ENCODE measurements around the gene FLNB.

The FLNB gene

GRCh38 chr3:58106640-58107039 lies 98.4 kb downstream of the FLNB start:
- no peak for DNase-seq (ENCODE audit: low read depth)

- DNase-seq (ENCODE audit: low read depth): no peak
Measured at GRCh38 chr3:58107597-58107996, 99.4 kb downstream of the FLNB start.

DNA sequence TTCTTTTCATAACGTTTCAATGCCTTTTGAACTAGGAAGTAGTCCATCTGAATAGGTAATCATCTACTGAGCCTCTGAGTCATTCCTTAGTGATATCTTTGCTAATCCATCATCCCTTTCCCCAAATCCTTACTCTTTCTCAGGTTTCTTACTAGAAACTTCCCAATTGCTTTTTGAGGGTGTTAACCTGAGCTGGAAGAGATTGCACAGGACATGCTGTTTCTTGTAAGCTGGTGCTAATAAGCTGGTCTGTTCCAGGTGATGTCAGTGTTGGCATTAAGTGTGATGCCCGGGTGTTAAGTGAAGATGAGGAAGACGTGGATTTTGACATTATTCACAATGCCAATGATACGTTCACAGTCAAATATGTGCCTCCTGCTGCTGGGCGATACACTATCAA lies 101.5 kb downstream of the FLNB start:
- no peak for DNase-seq (ENCODE audit: low read depth)

- no peak for DNase-seq (ENCODE audit: low read depth)
Measured at GRCh38 chr3:58111513-58112184, 103.4 kb downstream of the FLNB start.

- DNase-seq (ENCODE audit: low read depth): no peak
Measured at GRCh38 chr3:58112185-58112535, 103.9 kb downstream of the FLNB start.

- no peak for DNase-seq (ENCODE audit: low read depth)
Measured at GRCh38 chr3:58115175-58115574, 107.0 kb downstream of the FLNB start.

DNA sequence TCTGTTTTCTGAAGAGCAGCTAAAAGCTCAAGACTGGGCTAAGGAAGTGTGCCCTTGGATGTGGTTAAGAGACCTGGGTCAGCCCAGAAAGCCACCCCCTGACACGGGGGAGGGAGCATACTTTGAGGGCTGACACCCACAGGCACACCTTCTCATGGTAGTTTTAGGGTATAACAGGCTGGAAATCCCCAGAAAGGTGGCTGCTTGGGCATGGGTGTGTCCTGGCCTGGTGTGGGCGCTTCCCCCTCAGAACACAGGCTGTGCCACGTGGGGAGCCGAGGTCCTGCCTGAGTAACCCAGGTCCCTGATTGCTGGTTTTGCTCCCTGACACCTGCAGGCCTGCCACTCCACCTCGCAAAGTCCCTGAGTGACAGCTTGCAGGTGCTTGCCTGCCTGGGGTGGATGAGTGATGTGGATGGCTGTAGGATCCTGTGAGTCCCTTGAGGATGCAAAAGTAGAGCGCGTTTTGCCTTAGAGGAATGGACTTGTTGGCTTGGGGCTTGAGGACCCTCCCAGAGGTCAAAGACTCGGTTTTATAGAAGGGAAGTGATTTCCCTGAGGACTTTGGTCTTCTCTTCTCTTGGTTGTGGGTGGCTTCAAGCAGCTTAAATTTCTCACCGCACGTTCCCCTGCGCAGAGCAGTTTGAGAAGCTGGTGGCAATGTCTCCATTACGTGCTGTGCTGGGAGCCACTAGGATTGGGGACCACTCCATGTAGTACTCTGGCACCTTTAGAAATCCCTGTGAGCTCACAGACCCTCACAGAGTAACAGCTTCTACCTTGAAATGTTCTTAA lies 108.1 kb downstream of the FLNB start:
- DNase-seq (ENCODE audit: low read depth): peak; percentile 16

GRCh38 chr3:58116985-58117384 lies 108.8 kb downstream of the FLNB start:
- DNase-seq (ENCODE audit: low read depth): no peak

GRCh38 chr3:58117561-58118181 lies 109.4 kb downstream of the FLNB start:
- no peak for DNase-seq (ENCODE audit: low read depth)

DNA sequence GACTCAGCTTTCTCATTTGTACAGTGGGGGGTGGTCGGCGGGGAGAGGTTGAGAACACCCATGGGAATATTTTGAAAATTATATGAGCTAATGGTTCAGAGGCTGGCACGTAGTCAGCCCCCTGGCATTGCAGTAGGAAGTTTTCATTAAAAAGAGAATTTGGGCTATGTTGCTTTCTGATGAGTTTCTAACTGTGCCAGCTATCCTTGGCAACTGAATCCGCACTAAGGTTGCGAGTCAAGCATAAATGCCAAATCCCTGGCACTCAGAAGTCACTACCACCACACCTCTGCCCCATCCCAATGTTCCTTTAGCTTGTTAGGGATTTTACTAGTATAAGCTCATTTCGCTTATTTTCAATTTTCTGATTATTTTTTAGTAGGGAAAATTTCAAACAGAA lies 111.0 kb downstream of the FLNB start:
- DNase-seq (ENCODE audit: low read depth): no peak

- DNase-seq (ENCODE audit: low read depth): no peak
Measured at GRCh38 chr3:58120075-58120812, 112.0 kb downstream of the FLNB start.

- DNase-seq (ENCODE audit: low read depth): no peak
Measured at GRCh38 chr3:58121183-58121582, 113.0 kb downstream of the FLNB start.

- DNase-seq (ENCODE audit: low read depth): no peak
Measured at GRCh38 chr3:58122936-58123700, 114.9 kb downstream of the FLNB start.

- DNase-seq (ENCODE audit: low read depth): no peak
Measured at GRCh38 chr3:58124387-58124786, 116.2 kb downstream of the FLNB start.

GRCh38 chr3:58129041-58129770 lies 121.0 kb downstream of the FLNB start:
- no peak for DNase-seq (ENCODE audit: low read depth)

GRCh38 chr3:58130591-58130990 lies 122.4 kb downstream of the FLNB start:
- DNase-seq (ENCODE audit: low read depth): no peak

DNA sequence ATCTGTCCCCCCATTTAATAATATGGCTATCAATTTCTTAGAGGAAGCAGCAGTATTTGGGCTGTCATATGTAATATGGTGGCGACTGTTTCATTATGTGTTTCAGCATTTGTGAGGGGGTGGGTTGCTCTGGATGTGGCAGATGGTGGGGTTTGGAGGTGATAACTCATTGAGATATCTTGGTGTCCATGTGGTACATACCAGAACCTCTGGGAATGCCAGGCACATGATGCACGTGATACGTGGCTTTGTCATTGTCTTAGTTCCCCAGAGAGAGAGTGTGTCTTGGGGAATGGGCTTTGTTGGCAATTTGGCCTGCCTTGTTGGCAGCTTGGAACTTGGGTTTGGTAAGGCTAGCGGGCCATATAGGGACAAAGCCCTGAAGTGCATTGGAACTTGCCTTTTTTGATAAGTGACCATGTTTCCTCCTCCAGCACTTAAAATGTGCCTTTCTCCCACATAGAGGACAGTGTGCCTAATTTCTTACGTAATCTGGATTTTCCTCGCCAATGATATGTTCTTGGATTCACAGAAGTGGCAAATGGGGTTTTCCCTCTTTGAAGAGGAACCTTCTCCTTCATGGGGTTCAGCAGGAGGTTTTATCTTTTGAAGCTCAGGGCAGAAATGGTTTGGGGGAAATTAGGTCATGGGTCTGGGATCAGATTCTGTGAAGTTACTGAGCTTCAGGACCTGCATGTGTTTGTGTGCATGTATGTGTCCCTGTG lies 123.0 kb downstream of the FLNB start:
- DNase-seq (ENCODE audit: low read depth): no peak

DNA sequence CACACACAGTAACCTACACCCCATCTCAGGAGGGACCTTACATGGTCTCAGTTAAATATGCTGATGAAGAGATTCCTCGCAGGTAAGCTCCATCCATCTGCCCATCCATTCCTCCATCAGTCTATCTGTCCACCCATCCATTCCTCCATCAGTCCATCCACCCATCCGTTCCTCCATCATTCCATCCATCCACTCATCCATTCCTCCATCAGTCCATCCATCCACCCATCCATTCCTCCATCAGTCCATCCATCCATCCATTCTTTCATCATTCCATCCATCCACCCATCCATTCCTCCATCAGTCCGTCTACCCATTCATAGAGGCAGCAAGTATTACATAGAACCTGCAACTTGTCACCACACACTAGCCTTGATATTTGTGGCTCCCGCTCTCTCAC lies 124.6 kb downstream of the FLNB start:
- DNase-seq (ENCODE audit: low read depth): no peak

DNA sequence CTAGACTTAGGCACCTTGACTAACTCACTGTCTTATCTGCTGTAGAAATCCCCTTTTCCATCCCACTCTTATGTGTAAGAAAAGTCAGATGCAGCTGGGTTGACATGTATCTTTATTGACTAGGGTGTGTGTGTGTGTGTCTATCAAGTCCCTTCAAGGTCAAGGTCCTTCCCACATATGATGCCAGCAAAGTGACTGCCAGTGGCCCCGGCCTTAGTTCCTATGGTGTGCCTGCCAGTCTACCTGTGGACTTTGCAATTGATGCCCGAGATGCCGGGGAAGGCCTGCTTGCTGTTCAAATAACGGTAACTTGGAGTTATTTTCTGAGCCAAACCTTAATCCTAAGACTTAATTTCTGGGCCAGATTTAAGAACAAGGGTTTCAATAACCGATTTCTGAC lies 126.2 kb downstream of the FLNB start:
- DNase-seq (ENCODE audit: low read depth): no peak
